Endothelial cell of umbilical vein (primary cell): ENCODE results near the gene POLR1D.

ENCODE experiments used
- CTCF ChIP-seq, 2 donors: IDR thresholded peaks; 1 replicate in 1 of 2; 2 replicates in 1 of 2; pipeline ENCODE4 v1.5.1; 2011; ENCODE audit warnings: low read length in 2 of 2, mild to moderate bottlenecking in 2 of 2, moderate library complexity in 2 of 2, control low read depth in 1 of 2, inconsistent platforms in 1 of 2, low read depth in 1 of 2; ENCODE audit not compliant: insufficient read depth in 1 of 2; ENCODE audit errors: extremely low read depth in 1 of 2
- FOS ChIP-seq: IDR thresholded peaks from 2 replicates; pipeline ENCODE4 v1.6.1; 2011; ENCODE audit warnings: mild to moderate bottlenecking, low read length, moderate library complexity, borderline replicate concordance; ENCODE audit not compliant: insufficient read depth
- MAX ChIP-seq: IDR thresholded peaks from 2 replicates; pipeline ENCODE4 v1.6.1; 2011; ENCODE audit not compliant: insufficient read depth, insufficient read length
- POLR2A ChIP-seq: IDR thresholded peaks from 2 replicates; pipeline ENCODE4 v1.6.1; 2012; ENCODE audit warnings: low read depth, mild to moderate bottlenecking, control low read depth, low read length
- POLR2AphosphoS5 ChIP-seq: IDR thresholded peaks from 2 replicates; pipeline ENCODE4 v1.6.1; 2012; ENCODE audit warnings: low read depth, mild to moderate bottlenecking, control low read depth, low read length, moderate library complexity; ENCODE audit not compliant: insufficient read depth

- TF ChIP-seq CTCF (IDR thresholded peaks at IDR 0.05; ENCODE audit: extremely low read depth in 1 of 2, insufficient read depth in 1 of 2, low read depth in 1 of 2, low read length in 2 of 2) = no peak
- no peak for TF ChIP-seq POLR2A
- no peak for TF ChIP-seq MAX
- TF ChIP-seq POLR2AphosphoS5 = no peak
- no peak for TF ChIP-seq FOS
Measured at GRCh38 chr13:27654816-27655215, 33.1 kb downstream of the POLR1D start.
